PC-9 (cell line): ENCODE results near the gene SEMA6D. TPM values are rescaled to one million over a fixed set of nuclear protein-coding genes. Genes with fewer than 3 reads are reported as not detected.

Source experiments
- BruUV-seq: library from RNA; stranded (reverse); fragments of 400-500 nt; replicated peaks from 2 replicates; lab custom pipeline; 2021; lab: Mats Ljungman, UMichigan
- CTCF ChIA-PET: fragments of 300-600 bp; sonication (Branson Sonifier 250); formaldehyde crosslinking; loops from one replicate; lab custom pipeline; 2022; ENCODE audit warnings: antibody characterized with exemption; lab: Charles Lee
- POLR2A ChIA-PET: fragments of 300-600 bp; sonication (Branson Sonifier 250); formaldehyde crosslinking; loops from one replicate; lab custom pipeline; 2022; ENCODE audit warnings: antibody characterized with exemption; ENCODE audit not compliant: unreplicated experiment; lab: Charles Lee
- DNase-seq, 2 experiments: peaks; one replicate each; pipeline versions ENCODE4 v3.0.0 to v3.0.0-alpha.2; 2015 to 2022; ENCODE audit warnings: mixed read lengths in 1 of 2
- H2AFZ ChIP-seq: fragments of 200-600 bp; sonication (generic); 2 replicates; pipeline ENCODE4 v1.8.1; 2017; ENCODE audit warnings: antibody characterized with exemption
- H3F3A ChIP-seq: fragments of 200-600 bp; sonication (generic); 2 replicates; pipeline ENCODE4 v1.8.1; 2017; ENCODE audit warnings: antibody characterized with exemption, mild to moderate bottlenecking, low read depth; ENCODE audit not compliant: insufficient read depth
- H3K27ac ChIP-seq: fragments of 200-600 bp; sonication (generic); 2 replicates; pipeline ENCODE4 v1.6.1; 2016; ENCODE audit warnings: mixed run types
- H3K27me3 ChIP-seq: fragments of 200-600 bp; sonication (generic); 2 replicates; pipeline ENCODE4 v1.6.1; 2016; ENCODE audit warnings: low read depth, mixed run types; ENCODE audit not compliant: insufficient read depth
- H3K36me3 ChIP-seq: fragments of 200-600 bp; sonication (generic); 2 replicates; pipeline ENCODE4 v1.6.1; 2016; ENCODE audit warnings: low read depth, mixed run types
- H3K4me1 ChIP-seq: fragments of 200-600 bp; sonication (generic); replicated peaks from 2 replicates; pipeline ENCODE4 v1.6.1; 2016; ENCODE audit warnings: mixed run types; ENCODE audit not compliant: insufficient read depth
- H3K4me2 ChIP-seq: fragments of 200-600 bp; sonication (generic); 2 replicates; pipeline ENCODE4 v1.6.1; 2017; ENCODE audit warnings: mixed run types
- H3K4me3 ChIP-seq: fragments of 200-600 bp; sonication (generic); 2 replicates; pipeline ENCODE4 v1.6.1; 2016; ENCODE audit warnings: mixed run types
- H3K79me2 ChIP-seq: fragments of 200-600 bp; sonication (generic); 2 replicates; pipeline ENCODE4 v1.6.1; 2017; ENCODE audit warnings: low read depth, mixed run types
- H3K9me2 ChIP-seq: fragments of 200-600 bp; sonication (generic); 2 replicates; pipeline ENCODE4 v1.8.1; 2017; ENCODE audit warnings: mild to moderate bottlenecking; ENCODE audit not compliant: insufficient read depth
- H3K9me3 ChIP-seq: fragments of 200-600 bp; sonication (generic); 2 replicates; pipeline ENCODE4 v1.8.1; 2016; ENCODE audit warnings: low read depth; ENCODE audit not compliant: insufficient read depth
- H4K20me1 ChIP-seq: fragments of 200-600 bp; sonication (generic); 2 replicates; pipeline ENCODE4 v1.8.1; 2017; ENCODE audit not compliant: insufficient read depth
- EZH2 ChIP-seq: fragments of 200-600 bp; sonication (generic); IDR thresholded peaks from 2 replicates; pipeline ENCODE4 v1.8.0; 2017; ENCODE audit warnings: antibody characterized with exemption, low read depth
- intact Hi-C: fragments of 100-400 bp; cut with micrococcal nuclease; formaldehyde crosslinking; loops from one replicate; pipeline ENCODE4 v1.10.0; 2022; ENCODE audit not compliant: unreplicated experiment
- total RNA-seq: library from RNA; stranded (reverse); gene quantifications from 2 replicates; pipeline ENCODE4 v1.2.3, GENCODE V29; 2021
- TF ChIP-seq, protein P1 (sequence below): fragments of 200-600 bp; sonication (generic); conservative IDR thresholded peaks from 2 replicates; pipeline ENCODE4 v1.6.1; 2017; ENCODE audit warnings: mixed run types, antibody characterized with exemption, mild to moderate bottlenecking, moderate library complexity

Gene SEMA6D
- total RNA-seq, 1 experiment from 2014 or later = not detected

DNA sequence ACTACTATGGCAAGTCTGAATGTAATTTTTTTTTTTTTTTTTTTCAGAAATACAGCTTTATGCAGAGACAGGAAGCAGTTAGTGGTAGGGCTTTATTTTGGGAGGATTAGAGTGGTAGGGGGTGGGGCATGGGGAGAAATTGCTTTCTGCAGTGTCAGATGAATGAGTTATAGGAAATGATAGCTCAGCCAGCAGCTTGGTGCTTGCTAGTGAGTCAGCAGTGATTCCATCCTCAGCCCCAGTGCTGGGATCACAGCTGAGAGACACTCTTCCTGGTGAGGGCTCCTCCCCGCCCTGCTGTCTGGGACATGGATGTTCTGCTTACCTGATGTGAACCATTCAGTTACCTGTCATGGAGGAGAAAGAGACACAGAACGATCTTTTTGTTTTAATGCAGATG lies 39.6 kb downstream of the SEMA6D start:
- H4K20me1 ChIP-seq = no peaks in the 10 kb centered on the region
- H3K4me2 ChIP-seq = no peak overlapping the region
- 0 out of 2 replicates have a peak, but pooled peaks cover 9% of the 10 kb centered on the region for H3K27me3 ChIP-seq
- H3K9me2 ChIP-seq = no peaks in the 10 kb centered on the region
- H3K79me2 ChIP-seq = no peaks in the 10 kb centered on the region
- BruUV-seq = no TSS peak
- CTCF ChIA-PET = interaction anchor here (0.7 kb wide), 1 partner anchor 1362 kb away, joined by 4 read pairs; no protein-coding TSS in a partner anchor
- H3F3A ChIP-seq = no peaks in the 10 kb centered on the region
- H3K27ac ChIP-seq = no peak overlapping the region
- TF ChIP-seq EZH2 = no peak
- TF ChIP-seq, protein P1, sequence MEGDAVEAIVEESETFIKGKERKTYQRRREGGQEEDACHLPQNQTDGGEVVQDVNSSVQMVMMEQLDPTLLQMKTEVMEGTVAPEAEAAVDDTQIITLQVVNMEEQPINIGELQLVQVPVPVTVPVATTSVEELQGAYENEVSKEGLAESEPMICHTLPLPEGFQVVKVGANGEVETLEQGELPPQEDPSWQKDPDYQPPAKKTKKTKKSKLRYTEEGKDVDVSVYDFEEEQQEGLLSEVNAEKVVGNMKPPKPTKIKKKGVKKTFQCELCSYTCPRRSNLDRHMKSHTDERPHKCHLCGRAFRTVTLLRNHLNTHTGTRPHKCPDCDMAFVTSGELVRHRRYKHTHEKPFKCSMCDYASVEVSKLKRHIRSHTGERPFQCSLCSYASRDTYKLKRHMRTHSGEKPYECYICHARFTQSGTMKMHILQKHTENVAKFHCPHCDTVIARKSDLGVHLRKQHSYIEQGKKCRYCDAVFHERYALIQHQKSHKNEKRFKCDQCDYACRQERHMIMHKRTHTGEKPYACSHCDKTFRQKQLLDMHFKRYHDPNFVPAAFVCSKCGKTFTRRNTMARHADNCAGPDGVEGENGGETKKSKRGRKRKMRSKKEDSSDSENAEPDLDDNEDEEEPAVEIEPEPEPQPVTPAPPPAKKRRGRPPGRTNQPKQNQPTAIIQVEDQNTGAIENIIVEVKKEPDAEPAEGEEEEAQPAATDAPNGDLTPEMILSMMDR = no peak
- H3K9me3 ChIP-seq = no peaks in the 10 kb centered on the region
- POLR2A ChIA-PET = no interaction called here
- H3K4me1 ChIP-seq = no peaks in the 10 kb centered on the region
- intact Hi-C loops = no loop called here
- H2AFZ ChIP-seq = no peak overlapping the region
- H3K36me3 ChIP-seq = no peaks in the 10 kb centered on the region
- no peak overlapping the region for H3K4me3 ChIP-seq
- DNase-seq = no peak

- Histone ChIP-seq H3K27me3 (0 out of 2 replicates have a peak, but pooled peaks cover 12% of the 10 kb centered on the region), H2AFZ (no peak overlapping the region), H3K9me2 (no peaks in the 10 kb centered on the region), H3K36me3 (no peaks in the 10 kb centered on the region), H3K27ac (no peak overlapping the region), H4K20me1 (no peaks in the 10 kb centered on the region), H3K4me3 (no peak overlapping the region), H3K4me1 (no peaks in the 10 kb centered on the region), H3K79me2 (no peaks in the 10 kb centered on the region), H3K9me3 (no peaks in the 10 kb centered on the region), H3F3A (no peaks in the 10 kb centered on the region), H3K4me2 (no peak overlapping the region)
- ChIA-PET CTCF (interaction anchor here (0.7 kb wide), 1 partner anchor 1362 kb away, joined by 4 read pairs; no protein-coding TSS in a partner anchor), POLR2A (no interaction called here)
- DNase-seq = no peak
- intact Hi-C loops = no loop called here
- TF ChIP-seq, protein P1 = no peak
- TF ChIP-seq EZH2 = no peak
- no TSS peak for BruUV-seq
Measured at GRCh38 chr15:47757331-47757730, 40.0 kb downstream of the SEMA6D start.

DNA sequence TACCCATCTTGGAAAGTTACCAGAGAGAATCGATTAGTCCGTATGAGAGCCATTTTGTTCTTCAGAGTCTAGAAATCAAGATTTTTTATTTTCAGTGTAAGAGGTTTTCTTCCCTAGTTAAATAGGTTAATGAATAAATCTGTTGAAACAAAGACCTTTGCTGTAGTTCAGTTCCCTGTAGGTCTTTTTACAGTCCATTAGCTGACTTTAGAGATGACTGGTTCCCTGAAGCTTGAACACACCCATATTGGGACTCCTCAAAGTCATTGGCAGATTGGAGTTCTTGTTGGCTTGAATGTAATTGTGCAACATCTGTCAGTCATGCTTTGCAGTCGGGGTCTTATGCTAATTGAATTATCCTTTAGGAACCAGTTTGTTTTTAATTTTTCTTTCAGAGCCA lies 45.3 kb downstream of the SEMA6D start:
- H3K27ac ChIP-seq = no peak overlapping the region
- ChIA-PET POLR2A (no interaction called here), CTCF (no interaction called here)
- no peaks in the 10 kb centered on the region for H3K4me1 ChIP-seq
- no peaks in the 10 kb centered on the region for H3K9me3 ChIP-seq
- H3K79me2 ChIP-seq = no peaks in the 10 kb centered on the region
- H3K4me3 ChIP-seq = no peak overlapping the region
- H3K4me2 ChIP-seq = no peak overlapping the region
- intact Hi-C loops = no loop called here
- no peaks in the 10 kb centered on the region for H4K20me1 ChIP-seq
- H3F3A ChIP-seq = no peaks in the 10 kb centered on the region
- no peak for TF ChIP-seq EZH2
- TF ChIP-seq, protein P1 = no peak
- no peaks in the 10 kb centered on the region for H3K9me2 ChIP-seq
- H2AFZ ChIP-seq = no peak overlapping the region
- no TSS peak for BruUV-seq
- no peak for DNase-seq
- H3K36me3 ChIP-seq = no peaks in the 10 kb centered on the region
- H3K27me3 ChIP-seq = peaks cover 45% of the 10 kb centered on the region; the same call in 1 of the 2 replicates
